ENCODE measurements around the gene CCDC106. TPM values are rescaled to one million over a fixed set of nuclear protein-coding genes. Genes with fewer than 3 reads are reported as not detected.

Gene CCDC106
- total and polyA plus RNA-seq, 8 donors = 9.7 to 16.8 (median 14.7) TPM

DNA sequence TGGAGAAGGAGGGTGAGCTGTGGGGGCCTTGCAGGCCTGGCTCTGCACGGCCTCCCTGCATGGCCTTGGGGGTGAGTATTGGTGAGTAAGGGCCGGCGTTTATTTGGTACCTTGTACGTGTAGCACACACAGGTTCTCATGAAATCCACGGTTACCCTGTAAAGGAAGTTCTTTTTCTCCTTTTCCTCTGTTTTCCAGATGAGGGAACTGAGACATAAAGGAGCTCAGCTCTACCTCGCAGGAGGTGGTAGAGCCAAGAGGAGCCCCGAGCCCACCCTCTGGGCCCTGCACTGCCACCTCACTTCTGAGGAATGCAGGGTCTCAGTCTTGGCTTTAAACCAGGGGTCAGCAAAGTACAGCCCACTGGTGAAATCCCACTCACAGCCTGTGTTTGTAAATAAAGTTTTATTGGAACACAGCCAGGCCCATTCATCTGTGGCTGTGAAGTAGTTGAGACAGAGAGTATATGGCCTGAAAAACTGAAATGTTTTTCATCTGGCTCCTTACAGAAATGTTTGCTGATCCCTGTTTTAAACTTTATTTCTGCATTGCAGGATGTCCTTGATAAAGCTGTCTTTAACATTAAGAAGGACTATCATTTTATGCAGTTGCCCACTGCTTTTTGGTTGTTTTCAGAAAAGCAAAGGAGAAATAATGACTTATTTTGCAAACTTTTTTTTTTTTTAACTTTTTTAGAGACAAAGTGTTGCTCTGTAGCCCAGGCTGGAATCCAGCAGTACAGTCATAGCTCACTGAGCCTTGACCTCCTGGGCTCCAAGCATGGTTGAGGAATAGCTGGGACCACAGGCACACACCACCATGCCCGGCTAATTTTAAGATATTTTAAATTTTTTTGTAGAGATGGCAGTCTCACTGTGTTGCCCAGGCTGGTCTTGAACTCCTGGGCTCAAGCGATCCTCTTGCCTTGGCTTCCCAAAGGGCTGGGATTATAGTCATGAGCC is 33.4 kb downstream of the CCDC106 start:
- Histone ChIP-seq H3K4me1 (peaks cover 11 to 65% of the 10 kb centered on the region in 2 donors), H3K4me3 (no peak overlapping the region), H3K27me3 (no peaks in the 10 kb centered on the region), H3K36me3 (peaks cover 0 to 86% of the 10 kb centered on the region in 2 donors), H3K27ac (no peak overlapping the region), H3K9me3 (no peaks in the 10 kb centered on the region)
- peak in 1 of 4 donors; percentile 27 for DNase-seq
- intact Hi-C loops (cut with DNase I) = no loop called here
- TF ChIP-seq, protein P1, sequence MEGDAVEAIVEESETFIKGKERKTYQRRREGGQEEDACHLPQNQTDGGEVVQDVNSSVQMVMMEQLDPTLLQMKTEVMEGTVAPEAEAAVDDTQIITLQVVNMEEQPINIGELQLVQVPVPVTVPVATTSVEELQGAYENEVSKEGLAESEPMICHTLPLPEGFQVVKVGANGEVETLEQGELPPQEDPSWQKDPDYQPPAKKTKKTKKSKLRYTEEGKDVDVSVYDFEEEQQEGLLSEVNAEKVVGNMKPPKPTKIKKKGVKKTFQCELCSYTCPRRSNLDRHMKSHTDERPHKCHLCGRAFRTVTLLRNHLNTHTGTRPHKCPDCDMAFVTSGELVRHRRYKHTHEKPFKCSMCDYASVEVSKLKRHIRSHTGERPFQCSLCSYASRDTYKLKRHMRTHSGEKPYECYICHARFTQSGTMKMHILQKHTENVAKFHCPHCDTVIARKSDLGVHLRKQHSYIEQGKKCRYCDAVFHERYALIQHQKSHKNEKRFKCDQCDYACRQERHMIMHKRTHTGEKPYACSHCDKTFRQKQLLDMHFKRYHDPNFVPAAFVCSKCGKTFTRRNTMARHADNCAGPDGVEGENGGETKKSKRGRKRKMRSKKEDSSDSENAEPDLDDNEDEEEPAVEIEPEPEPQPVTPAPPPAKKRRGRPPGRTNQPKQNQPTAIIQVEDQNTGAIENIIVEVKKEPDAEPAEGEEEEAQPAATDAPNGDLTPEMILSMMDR (IDR thresholded peaks at IDR 0.05) = no peak
- no peak for ATAC-seq

DNA sequence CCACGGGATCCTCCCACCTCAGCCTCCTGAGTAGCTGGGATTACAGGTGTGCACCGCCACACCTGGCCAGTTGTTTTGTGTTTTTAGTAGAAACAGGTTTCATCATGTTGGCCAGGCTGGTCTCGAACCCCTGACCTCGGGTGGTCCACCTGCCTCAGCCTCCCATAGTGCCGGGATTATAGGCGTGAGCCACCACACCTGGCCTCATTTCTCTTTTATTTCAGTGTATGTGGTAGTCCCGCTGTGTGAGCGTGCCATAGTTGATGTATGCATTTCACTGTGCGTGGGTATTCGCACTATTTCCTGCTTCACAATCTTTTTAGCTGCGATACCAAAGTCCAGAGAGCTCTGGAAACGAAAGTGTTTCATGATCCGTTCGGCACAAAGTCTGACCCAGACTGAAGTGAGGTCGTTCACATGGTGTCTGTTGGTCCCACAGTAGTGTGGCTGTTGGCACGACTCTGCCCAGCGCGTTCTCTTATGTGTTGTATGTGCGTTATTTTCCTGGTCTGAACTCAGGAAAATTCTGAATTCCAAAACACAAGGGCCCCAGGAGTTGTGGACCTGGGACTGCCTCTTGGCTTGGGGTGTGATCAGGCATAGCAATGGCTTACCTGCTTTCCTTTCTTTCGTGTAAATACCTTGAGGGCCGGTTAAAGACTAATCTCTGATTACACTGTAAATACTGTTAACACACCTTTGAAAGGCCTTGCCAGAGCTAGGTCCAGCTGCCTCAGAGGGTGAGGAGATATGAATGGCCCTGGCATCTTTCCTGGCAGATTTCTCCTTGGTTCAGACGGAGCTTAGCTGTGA is 35.6 kb downstream of the CCDC106 start:
- H3K4me1 ChIP-seq = peaks cover 0 to 43% of the 10 kb centered on the region in 2 donors
- TF ChIP-seq, protein P1 (IDR thresholded peaks at IDR 0.05) = no peak
- intact Hi-C loops (cut with DNase I) = no loop called here
- peaks cover 0 to 100% of the 10 kb centered on the region in 2 donors for H3K36me3 ChIP-seq
- no peaks in the 10 kb centered on the region for H3K9me3 ChIP-seq
- peak overlapping the region in 1 of 2 donors; percentile 57 for H3K27ac ChIP-seq
- H3K4me3 ChIP-seq = no peak overlapping the region
- peak; percentile 95 for ATAC-seq
- DNase-seq = peak in 3 of 4 donors; percentile 25 to 68 (median 54)
- no peaks in the 10 kb centered on the region for H3K27me3 ChIP-seq

DNA sequence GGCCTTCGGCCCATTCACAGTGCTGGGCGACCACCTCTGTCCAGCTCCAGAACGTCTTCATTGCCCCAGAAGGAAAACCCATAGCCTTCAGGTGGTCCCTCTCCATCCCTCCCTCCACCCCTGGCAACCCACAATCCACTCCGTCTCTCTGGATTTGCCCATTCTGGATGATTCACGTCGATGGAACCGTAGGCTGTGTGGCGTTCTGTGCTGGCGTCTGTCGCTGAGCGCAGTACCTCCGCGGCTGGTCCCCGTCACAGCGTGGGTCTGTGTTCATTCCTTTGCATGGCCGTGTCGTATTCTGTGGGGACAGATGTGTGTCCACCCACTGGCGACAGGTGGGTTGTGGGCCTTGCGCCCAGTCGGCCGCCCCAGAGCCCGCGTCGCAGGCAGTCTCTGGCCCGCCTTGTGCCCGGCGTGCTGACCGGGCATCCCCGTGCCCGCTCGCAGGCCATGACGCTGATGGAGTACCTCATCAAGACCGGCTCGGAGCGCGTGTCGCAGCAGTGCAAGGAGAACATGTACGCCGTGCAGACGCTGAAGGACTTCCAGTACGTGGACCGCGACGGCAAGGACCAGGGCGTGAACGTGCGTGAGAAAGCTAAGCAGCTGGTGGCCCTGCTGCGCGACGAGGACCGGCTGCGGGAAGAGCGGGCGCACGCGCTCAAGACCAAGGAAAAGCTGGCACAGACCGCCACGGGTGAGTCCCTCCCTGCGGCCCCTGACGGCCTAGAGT is 37.1 kb downstream of the CCDC106 start:
- H3K27me3 ChIP-seq = no peaks in the 10 kb centered on the region
- peaks cover 0 to 100% of the 10 kb centered on the region in 2 donors for H3K36me3 ChIP-seq
- no peak overlapping the region for H3K27ac ChIP-seq
- TF ChIP-seq, protein P1 (IDR thresholded peaks at IDR 0.05) = no peak
- H3K4me3 ChIP-seq = no peak overlapping the region
- DNase-seq (peak in 1 of 4 donors; percentile 74), ATAC-seq (no peak)
- intact Hi-C loops (cut with DNase I) = no loop called here
- no peaks in the 10 kb centered on the region for H3K9me3 ChIP-seq
- H3K4me1 ChIP-seq = peaks cover 0 to 28% of the 10 kb centered on the region in 2 donors

- TF ChIP-seq, protein P1 (IDR thresholded peaks at IDR 0.05) = no peak
- no peak overlapping the region for H3K4me3 ChIP-seq
- H3K27me3 ChIP-seq = no peaks in the 10 kb centered on the region
- H3K36me3 ChIP-seq = peaks cover 0 to 100% of the 10 kb centered on the region in 2 donors
- ATAC-seq (no peak), DNase-seq (no peak)
- no peaks in the 10 kb centered on the region for H3K9me3 ChIP-seq
- no peak overlapping the region for H3K27ac ChIP-seq
- H3K4me1 ChIP-seq = peaks cover 0 to 21% of the 10 kb centered on the region in 2 donors
- intact Hi-C loops (cut with DNase I) = no loop called here
These were observed 37.8 kb downstream of the CCDC106 start for GRCh38 chr19:55685776-55686175.

Measured in left lung (tissue), 10 donors.